ENCODE data around the gene REG3G.
A peak's percentile ranks its signal among the peaks of the same experiment; 100 is the strongest.

Gene REG3G

GRCh38 chr2:79025421-79025820 lies at the start of gene REG3G:
REG3G (plus strand) TSS chr2:79025702; CDS start chr2:79026094, 392 bp downstream.
- DNase-seq (ENCODE audit: low spot score) (no peak), FAIRE-seq (no peak)

GRCh38 chr2:78977661-78978145 lies 47.8 kb upstream of the REG3G start:
- FAIRE-seq = no peak

GRCh38 chr2:78978340-78978739 lies 47.2 kb upstream of the REG3G start:
- no peak for DNase-seq (ENCODE audit: low spot score)
- FAIRE-seq = no peak

More at GRCh38 chr2:78977661-78978145, 47.8 kb upstream of the REG3G start:
- no peak for DNase-seq (ENCODE audit: low spot score)

GRCh38 chr2:78979380-78980151 lies 45.9 kb upstream of the REG3G start:
- DNase-seq (ENCODE audit: low spot score) = peak; percentile 18
- no peak for FAIRE-seq

- DNase-seq (ENCODE audit: low spot score) (no peak), FAIRE-seq (no peak)
Measured at GRCh38 chr2:78980152-78980465, 45.4 kb upstream of the REG3G start.

- FAIRE-seq (no peak), DNase-seq (ENCODE audit: low spot score) (no peak)
Measured at GRCh38 chr2:78980871-78981270, 44.6 kb upstream of the REG3G start.

- no peak for DNase-seq (ENCODE audit: low spot score)
- FAIRE-seq = no peak
Measured at GRCh38 chr2:78982638-78983330, 42.7 kb upstream of the REG3G start.

- DNase-seq (ENCODE audit: low spot score) = no peak
- FAIRE-seq = no peak
Measured at GRCh38 chr2:78984386-78984785, 41.1 kb upstream of the REG3G start.

GRCh38 chr2:78985558-78985957 lies 39.9 kb upstream of the REG3G start:
- no peak for DNase-seq (ENCODE audit: low spot score)
- no peak for FAIRE-seq

GRCh38 chr2:78989051-78989450 lies 36.5 kb upstream of the REG3G start:
- FAIRE-seq = no peak
- no peak for DNase-seq (ENCODE audit: low spot score)

GRCh38 chr2:78992451-78992806 lies 33.1 kb upstream of the REG3G start:
- DNase-seq (ENCODE audit: low spot score) (no peak), FAIRE-seq (no peak)

- DNase-seq (ENCODE audit: low spot score) (no peak), FAIRE-seq (no peak)
Measured at GRCh38 chr2:78992807-78993517, 32.5 kb upstream of the REG3G start.

GRCh38 chr2:78993518-78994148 lies 31.9 kb upstream of the REG3G start:
- DNase-seq (ENCODE audit: low spot score) (no peak), FAIRE-seq (no peak)

- no peak for FAIRE-seq
Measured at GRCh38 chr2:78994789-78995188, 30.7 kb upstream of the REG3G start.

GRCh38 chr2:78999406-78999805 lies 26.1 kb upstream of the REG3G start:
- FAIRE-seq = no peak

More at GRCh38 chr2:78994789-78995188, 30.7 kb upstream of the REG3G start:
- DNase-seq (ENCODE audit: low spot score) = no peak

GRCh38 chr2:79000008-79000576 lies 25.4 kb upstream of the REG3G start:
- FAIRE-seq (no peak), DNase-seq (ENCODE audit: low spot score) (no peak)

More at GRCh38 chr2:78999406-78999805, 26.1 kb upstream of the REG3G start:
- no peak for DNase-seq (ENCODE audit: low spot score)

- FAIRE-seq (no peak), DNase-seq (ENCODE audit: low spot score) (no peak)
Measured at GRCh38 chr2:79001285-79001684, 24.2 kb upstream of the REG3G start.

- DNase-seq (ENCODE audit: low spot score) (no peak), FAIRE-seq (no peak)
Measured at GRCh38 chr2:79004680-79005079, 20.8 kb upstream of the REG3G start.

- FAIRE-seq (no peak), DNase-seq (ENCODE audit: low spot score) (no peak)
Measured at GRCh38 chr2:79005216-79005615, 20.3 kb upstream of the REG3G start.

- FAIRE-seq = no peak
Measured at GRCh38 chr2:79009388-79009787, 16.1 kb upstream of the REG3G start.

GRCh38 chr2:79011496-79011895 lies 14.0 kb upstream of the REG3G start:
- FAIRE-seq (no peak), DNase-seq (ENCODE audit: low spot score) (no peak)

More at GRCh38 chr2:79009388-79009787, 16.1 kb upstream of the REG3G start:
- DNase-seq (ENCODE audit: low spot score) = no peak
